Left lung (tissue), 10 donors: ENCODE measurements around the gene SLC47A2. TPM values are rescaled to one million over a fixed set of nuclear protein-coding genes. Genes with fewer than 3 reads are reported as not detected.

Source experiments
- ATAC-seq: fragments of 200-7000 bp; cut with Tn5 transposase; one replicate; pipeline ENCODE4 v1.9.1; 2020; ENCODE audit warnings: moderate library complexity
- DNase-seq, 4 donors: peaks; one replicate each; pipeline ENCODE4 v3.0.0-alpha.2; 2013 to 2020
- H3K27ac ChIP-seq, 2 donors: fragments of 200-600 bp; sonication (generic) in 1 of 2; one replicate each; pipeline versions ENCODE4 v1.5.0 to v1.8.0; 2020 to 2021
- H3K27me3 ChIP-seq, 2 donors: fragments of 200-600 bp; sonication (generic) in 1 of 2; one replicate each; pipeline versions ENCODE4 v1.5.0 to v1.8.0; 2020 to 2021
- H3K36me3 ChIP-seq, 2 donors: fragments of 200-600 bp; sonication (generic) in 1 of 2; one replicate each; pipeline versions ENCODE4 v1.5.0 to v1.8.0; 2020 to 2021
- H3K4me1 ChIP-seq, 2 donors: fragments of 200-600 bp; one replicate each; pipeline ENCODE4 v1.8.0; 2021
- H3K4me3 ChIP-seq, 2 donors: fragments of 200-600 bp; sonication (generic) in 1 of 2; one replicate each; pipeline versions ENCODE4 v1.5.0 to v1.8.0; 2020 to 2021; ENCODE audit warnings: mild to moderate bottlenecking in 1 of 2
- H3K9me3 ChIP-seq, 2 donors: fragments of 200-600 bp; sonication (generic) in 1 of 2; one replicate each; pipeline versions ENCODE4 v1.5.0 to v1.8.0; 2020 to 2021
- intact Hi-C, 2 donors: fragments of 100-400 bp; cut with DNase I; formaldehyde crosslinking; loops; one replicate each; pipeline versions ENCODE4 v1.11.2 to v1.14.2; 2022
- polyA plus RNA-seq, 6 donors: library from polyadenylated mRNA; unstranded; fragments of 120-200 nt; gene quantifications; one replicate each; pipeline ENCODE4 v1.2.1, GENCODE V29; 2013; ENCODE audit not compliant: insufficient read length in 6 of 6
- total RNA-seq, 2 donors: library from RNA; stranded (reverse); fragmentation: NEBNext Ultra II Directional; extraction: Animal tissue kit (Norgen Biotek cat#: 25700); gene quantifications; one replicate each; pipeline ENCODE4 v1.2.1, GENCODE V29; 2021
- TF ChIP-seq, protein P1 (sequence below), 2 donors: fragments of 200-600 bp; sonication (generic) in 1 of 2; IDR thresholded peaks; one replicate each; pipeline versions ENCODE4 v1.5.0 to v1.8.0; 2021; ENCODE audit warnings: antibody characterized with exemption in 2 of 2
- donor health status: DM: no; HTN: yes; CAD: no.
- donor health status: DM: no; HTN: no; CAD: no.

Gene SLC47A2
- total and polyA plus RNA-seq, 8 donors: 0.20 to 0.60 (median 0.41) TPM; not detected in 2

GRCh38 chr17:19629449-19629848, 86.9 kb downstream of the SLC47A2 start:
- intact Hi-C loops: no loop called here
- DNase-seq (no peak), ATAC-seq (no peak)
- Histone ChIP-seq H3K4me3 (no peak overlapping the region), H3K9me3 (no peaks in the 10 kb centered on the region), H3K4me1 (no peaks in the 10 kb centered on the region), H3K27me3 (no peaks in the 10 kb centered on the region), H3K36me3 (no peaks in the 10 kb centered on the region), H3K27ac (no peak overlapping the region)
- TF ChIP-seq, protein P1, sequence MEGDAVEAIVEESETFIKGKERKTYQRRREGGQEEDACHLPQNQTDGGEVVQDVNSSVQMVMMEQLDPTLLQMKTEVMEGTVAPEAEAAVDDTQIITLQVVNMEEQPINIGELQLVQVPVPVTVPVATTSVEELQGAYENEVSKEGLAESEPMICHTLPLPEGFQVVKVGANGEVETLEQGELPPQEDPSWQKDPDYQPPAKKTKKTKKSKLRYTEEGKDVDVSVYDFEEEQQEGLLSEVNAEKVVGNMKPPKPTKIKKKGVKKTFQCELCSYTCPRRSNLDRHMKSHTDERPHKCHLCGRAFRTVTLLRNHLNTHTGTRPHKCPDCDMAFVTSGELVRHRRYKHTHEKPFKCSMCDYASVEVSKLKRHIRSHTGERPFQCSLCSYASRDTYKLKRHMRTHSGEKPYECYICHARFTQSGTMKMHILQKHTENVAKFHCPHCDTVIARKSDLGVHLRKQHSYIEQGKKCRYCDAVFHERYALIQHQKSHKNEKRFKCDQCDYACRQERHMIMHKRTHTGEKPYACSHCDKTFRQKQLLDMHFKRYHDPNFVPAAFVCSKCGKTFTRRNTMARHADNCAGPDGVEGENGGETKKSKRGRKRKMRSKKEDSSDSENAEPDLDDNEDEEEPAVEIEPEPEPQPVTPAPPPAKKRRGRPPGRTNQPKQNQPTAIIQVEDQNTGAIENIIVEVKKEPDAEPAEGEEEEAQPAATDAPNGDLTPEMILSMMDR (IDR thresholded peaks at IDR 0.05): no peak

Other genes with a start within 250 kb of the SLC47A2 start
- 10 to 100 TPM in 1 of 2 donors, 1 to 10 TPM in 1; 5.5 to 16.2 TPM for gene SLC47A1, start 182.7 kb downstream of the SLC47A2 start, total RNA-seq
- 1 to 10 TPM; 1.0 to 2.6 (median 1.5) TPM for gene SLC47A1, start 182.7 kb downstream of the SLC47A2 start, polyA plus RNA-seq
- 100 to 1,000 TPM; 116 to 208 TPM for gene ALDH3A2, start 67.8 kb downstream of the SLC47A2 start, total RNA-seq
- gene ALDH3A2, start 67.8 kb downstream of the SLC47A2 start, polyA plus RNA-seq: 10 to 100 TPM; 57.6 to 79.7 (median 68.3) TPM
- 1 to 10 TPM; 1.2 to 4.7 TPM for gene ALDH3A1, start 31.7 kb upstream of the SLC47A2 start, total RNA-seq
- under 1 TPM; 0.41 to 0.76 (median 0.65) TPM for gene ALDH3A1, start 31.7 kb upstream of the SLC47A2 start, polyA plus RNA-seq
- gene ULK2, start 151.4 kb upstream of the SLC47A2 start, total RNA-seq: 10 to 100 TPM; 14.4 to 20.9 TPM
- gene ULK2, start 151.4 kb upstream of the SLC47A2 start, polyA plus RNA-seq: 10 to 100 TPM; 26.0 to 36.7 (median 30.7) TPM